ENCODE measurements around the gene TEX261. TPM values are rescaled to one million over a fixed set of nuclear protein-coding genes. Genes with fewer than 3 reads are reported as not detected.

The TEX261 gene
- total and polyA plus RNA-seq, 2 experiments from 2014 or later, result 5.7 to 17.5 TPM

- Histone ChIP-seq H3F3A (replicated peaks; ENCODE audit: low read depth) (no peaks in the 10 kb centered on the region), H3K27me3 (ENCODE audit: insufficient read depth) (peaks cover 46% of the 10 kb centered on the region), H3K4me3 (no peak overlapping the region), H3K4me1 (ENCODE audit: insufficient read depth) (peaks cover 4% of the 10 kb centered on the region; the same call in 1 of the 2 replicates), H4K20me1 (replicated peaks; ENCODE audit: insufficient read depth) (no peaks in the 10 kb centered on the region), H3K36me3 (ENCODE audit: insufficient read depth) (no peaks in the 10 kb centered on the region), H3K27ac (ENCODE audit: low read depth) (no peak overlapping the region), H3K9me2 (ENCODE audit: insufficient read depth) (no peaks in the 10 kb centered on the region), H2AFZ (no peak overlapping the region), H3K4me2 (no peak overlapping the region), H3K79me2 (replicated peaks; ENCODE audit: insufficient read depth) (no peaks in the 10 kb centered on the region)
- Mint-ChIP-seq H3K4me3 (no peak overlapping the region), H3K4me1 (peaks cover 4% of the 10 kb centered on the region), H3K27me3 (ENCODE audit: insufficient read depth, low read depth, poor library complexity) (peaks cover 62% of the 10 kb centered on the region), H3K27ac (no peak overlapping the region), H3K36me3 (ENCODE audit: low read depth) (no peaks in the 10 kb centered on the region), H3K9me3 (no peaks in the 10 kb centered on the region)
- no peak for DNase-seq (ENCODE audit: low spot score)
- TF ChIP-seq STAT1 (IDR thresholded peaks at IDR 0.05; ENCODE audit: unreplicated experiment), result no peak
- TF ChIP-seq CTCF (conservative IDR thresholded peaks at IDR 0.05; ENCODE audit: low read depth in 2 of 2), result no peak
- no peak for TF ChIP-seq ZNF462 (CRISPR knock-in tag; IDR thresholded peaks at IDR 0.05)
- no peak for TF ChIP-seq NANOG (IDR thresholded peaks at IDR 0.05; ENCODE audit: borderline replicate concordance)
- ATAC-seq, result no peak
Observed at GRCh38 chr2:70961648-70961994, 33.1 kb downstream of the TEX261 start.

Measured in GM23338 (cell line).